Ramos (cell line): ENCODE data around the gene COL5A1.

Source experiments
- in situ Hi-C: fragments of 300-500 bp; cut with MboI; formaldehyde crosslinking; loops from one replicate; pipeline ENCODE4 v1.14.3; 2022; ENCODE audit warnings: low sequenced_read_pairs; ENCODE audit not compliant: unreplicated experiment

The COL5A1 gene

DNA sequence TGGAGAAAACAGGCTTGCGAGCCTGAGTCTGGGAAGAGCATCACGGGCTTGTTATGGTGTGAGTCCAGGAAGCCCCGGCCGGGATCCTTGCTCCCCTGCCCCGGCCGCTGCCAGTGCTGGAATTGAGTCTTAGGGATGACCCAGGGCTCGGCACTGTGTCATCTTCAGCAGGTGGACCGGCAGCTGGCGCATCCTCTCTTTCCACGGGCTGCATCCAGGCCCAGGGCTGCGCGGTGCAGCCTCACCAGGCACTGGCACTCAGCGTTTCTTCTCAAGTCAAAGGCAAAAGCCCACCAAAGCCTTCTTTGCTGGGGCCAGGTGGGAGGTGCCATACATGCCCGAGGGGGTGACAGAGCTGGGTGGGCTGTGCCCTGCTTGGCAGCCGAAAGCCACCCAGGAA is 46.6 kb downstream of the COL5A1 start:
- in situ Hi-C loops = no loop called here

DNA sequence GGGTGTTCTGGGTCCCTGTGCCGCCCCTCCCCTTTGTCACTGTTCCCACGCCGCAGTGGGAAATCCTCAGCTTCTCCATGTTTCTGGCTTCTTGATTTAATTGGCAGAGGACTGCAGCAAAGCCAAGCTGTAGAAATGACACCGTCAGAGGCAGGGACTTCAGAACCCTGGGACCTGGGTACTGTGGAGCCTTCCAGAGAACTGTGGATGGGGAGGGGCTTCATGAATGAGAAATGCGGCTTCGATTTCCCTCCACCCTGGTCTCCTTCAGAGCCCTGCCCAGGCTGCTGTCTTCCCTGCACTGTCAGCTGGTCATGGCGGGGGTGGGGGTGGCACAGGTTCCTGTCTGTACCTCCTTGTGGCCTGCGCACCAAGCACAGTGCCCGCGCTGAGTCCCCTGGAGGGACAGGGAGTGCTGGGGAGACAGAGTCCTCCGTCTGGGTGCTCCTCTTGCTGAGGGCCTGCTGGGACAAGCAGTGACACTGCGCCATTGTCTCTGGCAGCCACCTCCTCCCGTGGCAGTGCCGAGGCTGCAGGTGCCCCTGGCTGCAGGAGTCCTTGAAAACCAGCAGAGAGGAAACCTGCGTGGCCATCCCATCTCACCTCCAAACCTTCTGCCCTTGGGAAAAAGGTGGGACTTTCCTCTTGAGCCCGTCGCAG is 47.2 kb downstream of the COL5A1 start:
- in situ Hi-C loops = no loop called here

DNA sequence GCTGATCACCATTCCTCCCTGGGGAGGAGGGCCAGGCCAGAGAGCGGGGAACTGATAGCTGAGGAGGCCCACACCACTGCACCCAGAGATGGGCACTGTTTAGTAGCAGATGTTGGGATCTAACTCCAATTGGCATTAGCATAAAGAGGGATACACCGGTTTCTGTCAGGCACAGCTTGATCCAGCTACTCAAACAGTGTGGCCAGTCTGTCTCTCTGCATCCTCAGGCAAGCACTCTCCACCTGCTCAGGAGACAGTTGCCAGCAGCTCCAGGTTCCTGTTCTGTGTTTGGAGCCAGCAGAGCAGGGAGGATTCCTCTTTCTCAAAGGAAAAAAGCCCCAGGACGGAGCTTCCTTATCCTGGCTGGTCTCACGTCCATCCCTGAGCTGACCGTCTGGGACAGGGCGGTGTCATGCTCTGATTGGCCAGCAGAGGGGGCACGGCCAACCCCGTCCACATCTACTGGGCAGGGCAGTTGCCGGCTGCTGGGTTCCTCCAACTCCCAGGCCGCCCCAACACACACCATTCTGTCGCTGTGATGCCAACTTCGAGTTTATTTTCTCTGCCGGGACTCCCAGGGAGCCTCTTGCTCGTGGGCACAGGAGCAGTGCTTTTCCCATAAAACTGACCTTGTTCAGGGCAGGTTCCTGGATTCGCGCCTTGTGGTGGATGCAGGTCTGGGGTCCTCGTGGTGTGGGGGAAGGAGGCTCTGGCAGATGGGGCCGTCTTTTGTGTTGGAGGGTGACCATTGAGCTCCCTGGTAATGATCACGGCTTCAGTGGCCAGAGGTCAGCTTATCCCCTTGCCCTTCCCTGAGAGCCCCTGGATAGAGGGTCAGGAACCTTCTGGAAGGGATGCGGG is 47.9 kb downstream of the COL5A1 start:
- in situ Hi-C loops = loop anchor here (10.0 kb wide), 1 partner anchor 655 kb away; no protein-coding TSS in a partner anchor

DNA sequence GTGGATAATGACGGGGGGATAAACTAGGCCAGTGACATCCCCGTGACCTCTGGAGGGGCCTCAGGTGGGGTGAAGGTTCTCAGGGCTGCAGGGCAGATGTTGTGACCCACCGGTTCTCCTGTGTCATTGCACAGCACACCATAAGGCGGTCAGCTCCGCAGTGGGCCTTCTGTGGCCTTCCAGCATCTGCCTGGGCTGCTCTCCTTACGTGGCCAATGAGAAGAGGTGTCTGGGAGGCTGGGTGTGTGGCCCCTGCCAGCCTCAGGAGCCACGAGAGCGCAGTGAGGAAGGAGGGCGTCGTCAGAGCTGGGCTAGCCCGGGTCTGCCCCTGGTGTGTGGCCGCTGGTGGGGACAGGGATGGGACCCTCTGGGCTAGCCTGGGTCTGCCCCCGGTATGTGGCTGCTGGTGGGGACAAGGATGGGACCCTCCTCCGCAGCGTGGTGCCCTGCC is 48.7 kb downstream of the COL5A1 start:
- in situ Hi-C loops = loop anchor here (10.0 kb wide), 1 partner anchor 654 kb away; no protein-coding TSS in a partner anchor

DNA sequence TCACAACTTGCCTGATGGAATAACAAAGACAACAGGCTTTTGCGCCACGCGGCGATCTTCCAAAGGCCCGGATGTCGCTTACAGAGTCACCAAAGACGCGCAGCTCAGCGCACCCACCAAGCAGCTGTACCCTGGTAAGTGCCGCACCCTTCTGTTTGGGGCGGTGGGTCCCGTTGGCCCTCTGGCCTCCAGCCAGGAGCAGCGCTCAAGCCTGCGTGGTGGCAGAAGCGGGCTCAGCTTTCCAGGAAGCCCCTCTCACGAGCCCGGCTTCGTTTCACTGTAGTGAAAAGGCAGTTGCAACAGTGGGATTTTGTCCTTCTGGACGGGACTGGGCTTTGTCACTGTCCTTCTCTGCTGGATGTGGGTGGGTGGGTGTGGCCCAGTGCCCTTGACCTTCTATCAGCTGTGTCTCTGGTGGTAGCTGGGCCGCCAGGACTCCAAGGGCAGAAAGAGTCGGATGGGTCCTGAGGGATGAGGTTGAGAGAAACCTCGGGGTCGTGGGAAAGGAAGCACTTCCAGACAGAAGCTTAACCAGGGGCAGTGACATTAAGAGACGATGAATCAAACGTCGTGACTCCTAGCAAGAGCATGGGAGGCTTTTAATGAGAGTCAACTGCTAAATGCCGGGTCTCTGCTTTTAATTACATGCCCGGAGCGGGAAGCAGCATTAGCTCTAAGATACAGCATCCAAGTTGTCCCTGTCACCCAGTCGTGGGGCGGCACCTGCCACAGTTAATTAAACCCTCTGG is 49.5 kb downstream of the COL5A1 start:
- in situ Hi-C loops = loop anchor here (10.0 kb wide), 1 partner anchor 654 kb away; no protein-coding TSS in a partner anchor

DNA sequence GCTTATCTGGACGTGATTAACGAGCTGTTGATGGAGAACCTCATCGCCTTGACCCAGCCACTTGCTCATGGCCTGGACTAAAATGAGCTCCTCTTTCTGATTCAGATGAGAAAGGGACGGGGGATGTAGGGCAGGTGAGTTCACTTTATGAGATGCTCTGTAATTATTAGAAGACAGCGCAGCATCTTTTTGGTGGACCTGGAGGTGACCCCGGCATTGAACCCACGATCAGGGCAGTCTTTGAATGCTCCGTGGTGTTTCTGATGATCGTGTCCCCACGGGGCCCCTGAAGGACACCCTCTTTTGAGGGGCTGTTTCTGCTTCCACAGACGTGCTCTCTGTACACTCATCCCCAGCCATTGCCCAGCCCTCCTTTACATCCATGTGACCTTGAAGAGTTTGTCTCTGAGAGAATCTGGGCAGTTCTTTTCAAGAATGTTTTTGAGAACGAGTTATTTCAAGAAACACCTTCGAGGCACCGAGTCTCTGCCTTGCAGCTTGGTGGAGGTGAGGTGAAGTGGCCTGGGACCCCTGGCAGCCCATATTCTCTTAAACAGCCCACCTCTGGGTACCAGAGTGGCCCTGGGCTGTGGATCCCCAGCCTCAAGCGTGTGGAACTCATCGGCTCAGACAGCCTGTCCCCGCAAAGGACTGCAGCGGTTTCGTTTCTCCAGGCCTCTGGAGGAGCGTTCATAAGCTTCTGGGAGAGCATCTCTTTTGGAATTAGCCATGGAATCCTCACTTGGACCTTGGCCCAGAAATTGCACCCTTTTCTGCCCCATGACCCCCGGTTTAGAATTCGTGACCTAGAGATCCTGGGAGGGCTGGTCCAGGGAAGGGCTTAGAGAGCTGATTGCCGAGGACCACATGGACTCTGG is 50.3 kb downstream of the COL5A1 start:
- in situ Hi-C loops = loop anchor here (10.0 kb wide), 1 partner anchor 653 kb away; no protein-coding TSS in a partner anchor

DNA sequence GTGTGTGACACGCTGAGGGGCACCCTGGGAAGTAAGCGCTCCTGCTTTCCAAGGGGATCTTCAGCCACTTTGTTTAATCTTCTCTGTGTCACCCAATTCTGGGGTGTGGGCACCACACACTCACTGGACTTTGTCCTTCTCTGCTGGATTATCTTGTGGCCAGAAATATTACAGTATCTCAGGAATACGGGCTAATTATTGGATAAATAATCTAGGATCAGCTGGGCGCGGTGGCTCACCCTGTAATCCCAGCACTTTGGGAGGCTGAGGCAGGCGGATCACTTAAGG is 50.9 kb downstream of the COL5A1 start:
- in situ Hi-C loops = loop anchor here (10.0 kb wide), 1 partner anchor 652 kb away; no protein-coding TSS in a partner anchor

DNA sequence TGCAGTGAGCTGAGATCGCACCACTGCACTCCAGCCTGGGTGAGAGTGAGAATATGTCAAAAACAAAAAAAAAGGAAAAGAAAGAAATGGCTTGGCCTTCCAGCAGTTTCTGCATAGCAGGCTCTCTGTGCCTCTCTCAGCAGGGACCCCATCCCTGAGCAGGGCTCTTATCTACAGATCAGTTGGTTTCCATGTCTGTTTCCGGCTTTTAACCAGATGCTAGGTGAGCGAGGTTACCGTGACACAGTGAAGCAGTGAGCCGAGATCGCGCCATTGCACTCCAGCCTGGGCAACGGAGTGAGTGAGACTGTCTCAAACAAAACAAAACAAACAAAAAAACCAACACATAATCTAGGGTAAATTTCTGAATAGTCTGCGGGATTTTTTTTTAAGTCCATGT is 51.4 kb downstream of the COL5A1 start:
- in situ Hi-C loops = loop anchor here (10.0 kb wide), 1 partner anchor 652 kb away; no protein-coding TSS in a partner anchor

DNA sequence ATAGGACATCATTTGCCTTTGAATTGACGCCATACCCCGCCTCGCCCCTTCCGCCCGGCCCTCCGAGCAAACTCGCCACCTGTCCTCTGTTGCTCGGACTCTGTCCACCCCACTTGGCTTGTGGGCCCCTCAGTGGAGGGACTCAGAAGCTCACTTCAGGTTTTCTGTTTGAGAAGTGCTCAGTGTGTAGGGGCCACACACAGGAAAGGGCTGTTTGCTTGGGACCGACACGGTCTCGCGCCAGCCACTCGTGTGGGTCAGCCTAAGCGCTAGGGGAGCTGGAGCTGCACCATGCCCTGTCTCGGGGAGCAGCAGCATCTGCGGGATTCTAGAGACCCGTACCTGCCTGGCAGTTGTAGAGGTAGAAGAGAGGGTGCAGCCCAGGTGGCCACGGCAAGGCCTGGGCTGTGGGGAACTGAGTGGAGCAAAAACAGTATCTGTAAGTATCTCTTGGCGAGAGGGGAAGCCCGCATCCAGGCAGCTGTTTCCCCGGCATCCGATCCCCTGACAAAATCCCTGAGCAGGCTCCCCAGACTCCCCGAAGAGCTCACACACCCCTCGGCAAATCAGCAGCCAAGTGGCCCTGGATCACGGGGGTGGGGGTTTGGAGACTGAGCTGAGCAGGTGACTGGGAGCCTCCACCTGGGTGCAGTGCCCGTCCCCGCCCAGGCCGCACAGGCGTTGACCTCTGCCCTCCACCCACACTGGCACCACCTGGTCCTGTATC is 52.2 kb downstream of the COL5A1 start:
- in situ Hi-C loops = loop anchor here (10.0 kb wide), 1 partner anchor 651 kb away; no protein-coding TSS in a partner anchor

DNA sequence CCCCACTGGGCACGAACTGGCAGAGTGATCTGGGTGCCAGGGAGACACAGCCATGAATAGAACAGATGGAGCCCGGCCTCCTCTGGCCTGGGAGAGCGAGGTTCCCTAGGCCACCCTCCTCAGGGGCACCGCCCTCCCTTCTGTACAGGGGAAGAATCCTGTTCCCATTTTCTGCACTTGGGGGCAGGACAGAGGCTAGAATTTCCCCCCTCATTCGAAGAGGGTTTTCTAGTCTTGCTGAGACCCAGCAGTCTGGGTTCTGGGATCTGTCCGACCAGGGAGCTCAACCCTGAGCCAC is 52.7 kb downstream of the COL5A1 start:
- in situ Hi-C loops = loop anchor here (10.0 kb wide), 1 partner anchor 650 kb away; no protein-coding TSS in a partner anchor

DNA sequence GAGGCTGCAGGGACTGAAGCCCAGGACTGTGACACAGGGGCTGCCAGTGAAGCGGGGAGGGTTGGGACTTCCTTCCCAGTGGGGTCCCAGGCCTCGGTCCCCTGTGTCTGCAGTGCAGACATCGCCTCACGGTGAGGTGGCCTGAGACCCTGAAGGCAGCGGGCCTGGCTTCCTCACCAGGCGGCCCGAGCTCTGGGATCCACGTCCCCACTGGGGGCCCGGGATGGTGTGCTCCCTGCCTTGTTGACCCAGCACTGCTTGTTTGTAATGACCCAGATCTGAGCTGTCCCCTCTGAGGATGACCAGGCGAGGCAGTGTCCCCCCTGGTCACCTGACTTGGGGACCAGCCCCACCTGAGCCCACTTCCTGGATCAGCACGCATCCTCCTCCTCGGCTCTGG is 53.1 kb downstream of the COL5A1 start:
- in situ Hi-C loops = loop anchor here (5.0 to 10.0 kb wide), 2 partner anchors 288 to 650 kb away; no protein-coding TSS in a partner anchor

DNA sequence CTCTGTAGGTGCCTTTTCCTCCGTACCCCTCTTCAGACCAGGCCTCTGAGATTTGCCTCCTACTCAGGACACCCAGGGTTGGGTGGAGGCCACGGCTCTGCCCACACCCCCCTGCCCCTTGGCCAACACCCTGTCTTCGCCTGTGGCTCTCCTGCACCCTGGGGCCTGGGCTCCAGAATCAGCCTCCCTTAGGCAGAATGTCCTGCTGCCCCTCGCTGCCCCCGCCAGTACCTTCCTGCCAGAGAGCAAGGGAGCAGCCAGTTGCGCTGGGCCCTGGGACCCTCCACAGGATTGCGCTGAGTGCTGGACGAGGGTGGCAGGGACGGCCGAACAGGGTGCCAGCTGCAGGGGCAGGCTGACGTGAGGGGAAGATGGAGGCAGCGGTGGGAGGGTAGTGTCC is 53.5 kb downstream of the COL5A1 start:
- in situ Hi-C loops = loop anchor here (5.0 to 10.0 kb wide), 2 partner anchors 287 to 650 kb away; no protein-coding TSS in a partner anchor

DNA sequence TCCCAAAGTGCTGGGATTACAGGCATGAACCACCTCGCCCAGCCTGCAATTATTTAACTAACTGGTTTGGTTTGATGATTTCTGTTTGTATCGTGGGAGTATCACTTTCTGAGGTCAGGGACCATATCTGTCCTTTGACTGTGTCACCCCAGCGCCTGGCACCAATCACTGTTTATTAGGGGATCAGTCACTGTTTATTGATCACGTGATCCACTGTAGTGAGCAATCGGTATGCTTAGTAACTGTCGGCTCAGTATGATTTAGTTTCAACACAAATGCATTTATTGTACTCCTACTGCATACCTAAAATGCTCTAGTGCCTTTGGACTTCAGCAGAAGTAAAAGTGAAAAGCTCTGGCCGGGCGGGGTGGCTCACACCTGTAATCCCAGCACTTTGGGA is 54.8 kb downstream of the COL5A1 start:
- in situ Hi-C loops = loop anchor here (5.0 to 10.0 kb wide), 2 partner anchors 286 to 648 kb away; no protein-coding TSS in a partner anchor

DNA sequence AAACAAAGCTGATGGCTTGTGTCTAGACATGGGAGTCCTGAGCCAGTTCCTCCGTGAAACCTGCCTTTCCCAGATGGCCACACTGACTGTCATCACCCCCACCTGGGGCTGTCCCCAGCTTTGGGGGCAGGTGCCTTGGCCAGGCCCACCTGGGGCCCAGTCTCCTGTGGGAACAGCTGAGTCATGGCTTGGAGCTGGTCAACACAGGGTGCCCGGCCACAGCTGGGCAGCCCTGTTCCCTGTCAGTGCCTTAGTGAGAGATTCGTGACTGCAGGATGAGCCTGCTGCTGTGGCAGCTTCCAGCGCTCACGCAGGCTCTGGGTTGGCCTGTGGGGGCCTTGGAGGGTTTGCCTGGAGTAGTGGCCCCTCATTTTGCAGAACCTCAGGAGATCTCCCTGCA is 56.5 kb downstream of the COL5A1 start:
- in situ Hi-C loops = loop anchor here (5.0 to 10.0 kb wide), 2 partner anchors 284 to 647 kb away; no protein-coding TSS in a partner anchor

DNA sequence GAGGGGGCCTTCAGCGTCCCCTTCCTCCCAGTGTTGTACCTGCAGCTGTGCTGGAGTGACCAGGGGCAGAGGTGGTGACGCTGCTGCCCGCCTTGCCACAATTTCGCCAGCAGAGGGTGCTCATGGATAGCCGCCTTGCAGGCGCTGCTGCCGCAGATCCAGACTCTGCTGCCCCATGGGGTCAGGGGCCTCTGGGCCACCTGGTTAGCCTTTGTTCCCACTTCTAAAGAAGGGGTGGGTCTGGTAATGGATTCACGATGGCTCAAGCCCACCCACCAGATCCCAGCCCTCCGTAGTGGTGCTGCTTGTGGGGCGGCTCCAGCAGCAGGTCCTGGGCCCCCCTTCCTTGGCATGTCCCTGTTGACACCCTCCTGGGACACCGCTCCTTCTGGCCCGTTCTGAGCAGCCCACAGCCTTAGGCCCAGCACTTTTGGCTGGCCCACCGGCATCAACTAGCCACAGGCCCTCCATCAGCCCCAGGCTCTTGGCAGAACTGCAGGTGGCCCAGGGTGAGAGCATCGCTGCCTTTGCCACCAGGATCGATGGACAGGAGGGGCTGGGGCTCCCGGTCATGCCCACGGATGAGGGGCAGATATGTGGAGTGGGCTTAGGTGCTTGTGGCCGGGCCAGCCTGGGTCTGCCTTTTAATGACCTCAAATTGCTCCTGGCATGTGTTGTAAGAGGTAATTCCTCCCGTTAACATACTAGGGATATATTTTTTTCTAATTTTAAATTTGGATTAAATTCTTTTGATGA is 57.2 kb downstream of the COL5A1 start:
- in situ Hi-C loops = loop anchor here (5.0 to 10.0 kb wide), 2 partner anchors 284 to 646 kb away; no protein-coding TSS in a partner anchor

DNA sequence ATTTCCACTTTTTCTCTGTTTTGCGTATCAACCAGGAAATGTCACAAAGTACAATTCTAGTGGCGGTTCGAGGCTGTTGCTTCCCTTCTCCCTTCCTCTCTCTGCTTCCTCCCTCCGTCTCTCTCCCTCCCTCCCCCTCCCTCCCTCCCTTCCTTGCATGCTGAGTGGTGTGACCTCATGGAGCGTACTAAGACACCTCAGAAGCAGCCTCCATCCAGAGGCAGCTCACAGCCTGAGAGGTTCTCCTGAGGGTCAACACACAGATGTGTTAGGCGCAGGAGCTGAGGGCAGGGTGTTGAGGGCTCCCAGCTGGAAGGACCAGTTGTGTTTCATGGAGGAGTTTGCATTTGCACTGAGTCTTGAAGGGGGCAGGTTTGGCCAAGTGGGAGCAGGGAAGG is 57.7 kb downstream of the COL5A1 start:
- in situ Hi-C loops = loop anchor here (5.0 to 10.0 kb wide), 2 partner anchors 283 to 645 kb away; no protein-coding TSS in a partner anchor

DNA sequence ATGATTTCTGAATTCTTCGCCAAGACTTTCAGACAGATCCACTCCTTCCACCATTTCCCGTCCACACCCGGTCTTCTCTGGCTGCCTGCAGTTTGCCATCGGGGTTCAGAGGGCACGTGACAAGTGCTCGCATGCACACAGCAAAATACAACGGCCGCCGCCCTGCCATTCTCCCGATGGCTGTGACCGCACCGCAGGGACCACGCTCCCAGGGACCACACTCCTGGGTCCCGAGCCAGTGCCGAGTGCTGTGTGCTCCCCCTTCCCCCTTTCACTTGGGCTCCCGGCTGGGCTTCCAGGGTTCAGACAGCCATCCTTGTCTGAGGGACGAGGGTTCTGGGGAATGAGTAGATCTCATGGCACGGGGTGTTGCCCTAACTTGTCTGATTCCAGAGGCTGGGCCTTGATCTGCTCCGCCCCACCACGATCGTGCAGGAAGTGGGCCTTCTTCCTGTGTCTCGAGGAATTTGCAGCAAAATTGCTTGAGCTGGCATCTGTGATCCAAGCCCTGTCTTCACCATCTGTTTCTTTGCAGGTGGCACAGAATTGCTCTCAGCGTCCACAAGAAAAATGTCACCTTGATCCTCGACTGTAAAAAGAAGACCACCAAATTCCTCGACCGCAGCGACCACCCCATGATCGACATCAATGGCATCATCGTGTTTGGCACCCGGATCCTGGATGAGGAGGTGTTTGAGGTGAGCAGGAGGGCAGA is 59.2 kb downstream of the COL5A1 start:
- in situ Hi-C loops = no loop called here
